Right forelimb (tissue), 1 donor: Measurements from ENCODE around the gene LINGO1.

Experiments
- DNase-seq: peaks from one replicate; pipeline ENCODE4 v3.0.0-alpha.2; 2018

Gene LINGO1, protein sequence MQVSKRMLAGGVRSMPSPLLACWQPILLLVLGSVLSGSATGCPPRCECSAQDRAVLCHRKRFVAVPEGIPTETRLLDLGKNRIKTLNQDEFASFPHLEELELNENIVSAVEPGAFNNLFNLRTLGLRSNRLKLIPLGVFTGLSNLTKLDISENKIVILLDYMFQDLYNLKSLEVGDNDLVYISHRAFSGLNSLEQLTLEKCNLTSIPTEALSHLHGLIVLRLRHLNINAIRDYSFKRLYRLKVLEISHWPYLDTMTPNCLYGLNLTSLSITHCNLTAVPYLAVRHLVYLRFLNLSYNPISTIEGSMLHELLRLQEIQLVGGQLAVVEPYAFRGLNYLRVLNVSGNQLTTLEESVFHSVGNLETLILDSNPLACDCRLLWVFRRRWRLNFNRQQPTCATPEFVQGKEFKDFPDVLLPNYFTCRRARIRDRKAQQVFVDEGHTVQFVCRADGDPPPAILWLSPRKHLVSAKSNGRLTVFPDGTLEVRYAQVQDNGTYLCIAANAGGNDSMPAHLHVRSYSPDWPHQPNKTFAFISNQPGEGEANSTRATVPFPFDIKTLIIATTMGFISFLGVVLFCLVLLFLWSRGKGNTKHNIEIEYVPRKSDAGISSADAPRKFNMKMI

DNA sequence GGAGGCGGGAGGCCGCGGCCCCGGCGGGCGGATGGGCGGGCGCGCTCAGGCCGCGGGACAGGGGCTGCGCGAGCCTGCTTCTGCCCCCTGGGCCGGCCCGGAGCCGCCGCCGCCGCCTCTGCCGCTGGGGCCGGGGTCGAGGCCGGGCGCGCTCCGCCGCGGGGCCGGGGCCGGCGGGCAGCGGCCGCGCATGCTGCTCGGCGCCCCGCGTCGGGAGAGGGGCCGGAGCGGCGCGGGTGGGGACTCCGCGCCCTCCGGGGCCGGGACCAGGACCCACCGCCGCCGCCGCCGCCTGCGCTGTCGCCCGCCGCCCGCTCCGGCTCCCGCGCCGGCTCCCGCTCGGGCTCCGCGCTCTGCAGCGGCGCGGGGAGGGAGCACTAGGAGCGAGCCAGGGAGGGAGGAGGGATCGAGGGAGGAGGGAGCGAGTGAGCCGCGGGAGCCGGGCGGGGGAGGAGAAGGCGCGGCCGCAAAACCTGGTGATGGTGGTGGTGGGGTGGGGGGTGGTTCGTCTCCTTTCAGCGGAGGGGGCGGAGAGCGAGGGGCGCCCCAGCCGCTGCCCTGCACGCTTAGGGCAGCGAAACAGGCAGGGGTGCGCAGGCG is at the start of gene LINGO1:
Gene LINGO1, minus strand, starts transcription at position 379 of the 600 bp plus-strand sequence. CDS start 597 bp downstream, outside the sequence.
- peak; percentile 64 for DNase-seq

DNA sequence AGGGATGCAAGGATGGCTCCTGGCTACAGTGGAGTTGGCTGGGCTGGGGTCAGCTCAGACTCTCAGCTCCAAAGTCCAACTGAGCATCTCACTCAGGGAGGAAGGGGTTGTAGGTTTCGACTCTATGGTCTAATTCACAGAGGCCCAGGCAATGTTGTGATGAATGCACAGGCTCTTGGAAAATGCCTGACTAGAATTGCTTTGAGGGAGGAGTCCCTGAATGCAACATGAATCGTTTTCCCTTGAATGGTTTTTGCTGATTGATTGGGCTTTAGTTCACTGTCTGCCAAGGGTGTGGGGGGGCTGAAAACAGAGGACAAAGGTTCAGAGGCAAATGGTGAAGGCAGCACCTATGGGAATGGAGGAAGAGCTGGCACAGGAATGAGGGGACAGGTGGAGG is 48.6 kb upstream of the LINGO1 start:
- DNase-seq, result no peak

DNA sequence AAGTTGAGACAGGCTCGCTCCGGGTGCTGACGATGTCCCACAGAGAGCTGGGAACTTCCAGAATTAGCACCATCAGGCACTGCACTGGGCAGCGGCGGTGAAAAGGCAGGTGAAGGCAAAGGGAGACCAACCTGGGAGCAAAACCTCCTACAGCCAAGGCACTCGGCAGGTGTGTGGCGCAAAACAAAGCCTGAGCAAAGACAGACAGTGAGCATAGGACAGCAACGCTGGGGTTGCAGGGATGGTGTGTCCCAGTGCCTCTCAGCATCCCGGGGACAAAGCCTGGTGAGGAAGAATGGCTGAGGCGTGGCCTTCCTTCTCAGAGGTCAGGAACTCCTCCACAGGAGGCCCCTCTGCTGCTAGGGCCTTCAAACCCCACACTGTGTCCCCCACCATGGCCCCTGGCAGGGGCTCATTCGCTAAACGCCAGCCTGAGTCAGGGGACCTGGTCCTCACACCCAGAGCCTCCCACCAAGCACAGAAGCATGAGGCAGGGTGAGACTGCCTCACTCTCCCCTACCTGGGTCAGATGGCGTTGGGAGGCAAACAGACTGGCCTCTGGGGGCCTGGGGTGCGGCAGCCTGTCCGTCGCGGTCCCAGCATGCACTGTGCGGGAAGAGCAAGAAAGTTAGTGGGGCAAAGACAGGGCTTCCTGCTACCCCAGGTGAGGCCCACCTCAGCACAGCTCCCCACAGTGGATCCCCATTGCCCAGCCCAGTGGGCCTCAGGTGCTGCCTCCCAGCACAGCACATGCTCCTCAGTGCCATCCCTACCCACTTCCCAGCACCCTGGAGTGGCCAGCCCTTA is 44.1 kb upstream of the LINGO1 start:
- DNase-seq, result no peak

DNA sequence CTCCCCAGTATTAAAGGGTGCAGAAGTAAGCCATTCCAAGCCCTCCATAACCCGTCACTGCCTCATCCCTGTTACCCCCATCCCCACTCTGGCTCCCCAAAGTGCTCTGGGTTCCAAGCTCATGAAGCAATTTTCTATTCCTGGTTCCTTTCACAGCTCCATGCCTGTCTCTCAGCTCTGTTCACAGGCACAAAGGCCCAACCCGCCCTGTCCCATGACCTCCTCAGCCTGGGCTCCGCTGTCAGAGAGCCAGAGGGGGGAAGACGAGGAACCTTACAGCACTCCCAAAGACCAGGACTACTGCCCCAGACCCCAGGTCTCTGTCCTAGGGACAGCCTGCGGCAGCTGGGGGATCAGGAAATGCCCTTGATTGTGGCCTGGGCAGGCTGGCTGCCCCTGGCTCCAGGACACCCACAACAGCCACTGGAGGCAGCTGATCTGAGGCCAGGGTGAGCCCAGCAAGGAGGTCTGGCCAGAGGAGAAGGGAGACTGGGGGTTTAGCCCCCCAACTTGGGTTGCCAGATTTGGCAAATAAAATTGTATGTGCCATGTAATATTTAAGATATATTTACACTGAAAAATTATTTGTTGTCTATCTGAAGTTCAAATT is 43.2 kb upstream of the LINGO1 start:
- no peak for DNase-seq

DNA sequence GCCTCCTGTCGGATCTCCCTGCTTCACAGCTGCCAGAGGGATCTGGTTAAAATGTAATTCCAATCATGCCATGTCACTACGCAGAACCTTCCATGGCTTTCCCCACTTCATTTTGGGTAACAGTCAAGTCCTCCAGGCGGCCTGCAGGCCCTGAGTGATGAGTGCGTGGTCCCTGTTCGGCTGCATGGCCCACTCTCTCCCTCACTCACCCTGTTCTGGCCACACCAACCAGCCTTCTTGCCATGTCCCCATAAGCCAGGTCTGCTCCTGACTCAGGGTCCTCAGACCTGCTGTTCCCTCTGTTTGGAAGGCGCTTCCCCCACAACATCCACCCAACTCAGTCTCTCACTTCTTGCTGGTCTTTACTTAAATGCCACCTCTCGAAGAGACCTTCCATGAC is 41.6 kb upstream of the LINGO1 start:
- DNase-seq, result no peak

DNA sequence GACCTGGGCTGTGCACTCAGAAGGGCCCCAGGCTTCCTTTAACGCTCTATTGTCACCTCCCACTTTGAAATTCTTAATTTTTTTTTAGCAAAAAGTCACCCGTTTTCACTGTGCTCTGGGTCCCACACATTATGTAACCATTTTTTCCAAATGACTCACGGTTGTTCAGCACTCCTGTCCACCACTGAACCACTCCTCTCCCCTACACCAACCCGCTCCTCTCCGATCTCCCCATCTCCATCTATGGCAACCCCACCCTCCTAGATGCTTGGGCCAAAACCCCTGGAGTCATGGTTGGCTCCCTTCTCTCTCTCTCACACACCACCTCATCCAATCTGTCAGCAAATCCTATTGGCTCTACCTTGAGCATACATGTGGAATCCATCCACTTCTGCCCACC is 41.2 kb upstream of the LINGO1 start:
- no peak for DNase-seq

DNA sequence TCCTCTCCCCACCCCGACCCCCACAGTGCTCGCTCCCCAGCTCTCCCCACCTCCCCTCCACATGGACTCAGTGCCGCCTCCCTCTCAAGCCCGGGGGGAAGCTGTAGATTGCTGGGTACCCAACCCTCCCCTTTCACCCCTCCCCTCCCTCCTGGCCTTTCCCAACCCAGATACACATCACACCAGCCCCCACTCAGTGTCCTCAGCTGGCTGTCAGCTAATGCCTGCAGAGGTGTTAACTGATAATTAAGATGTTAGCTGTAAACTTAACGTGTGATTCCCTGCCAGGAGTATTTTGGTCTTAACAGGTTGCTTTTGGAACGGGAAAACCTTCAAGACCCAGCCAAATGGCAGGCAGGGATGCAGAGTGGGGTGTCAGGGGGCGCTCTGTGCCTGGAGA is 39.4 kb upstream of the LINGO1 start:
- no peak for DNase-seq

DNA sequence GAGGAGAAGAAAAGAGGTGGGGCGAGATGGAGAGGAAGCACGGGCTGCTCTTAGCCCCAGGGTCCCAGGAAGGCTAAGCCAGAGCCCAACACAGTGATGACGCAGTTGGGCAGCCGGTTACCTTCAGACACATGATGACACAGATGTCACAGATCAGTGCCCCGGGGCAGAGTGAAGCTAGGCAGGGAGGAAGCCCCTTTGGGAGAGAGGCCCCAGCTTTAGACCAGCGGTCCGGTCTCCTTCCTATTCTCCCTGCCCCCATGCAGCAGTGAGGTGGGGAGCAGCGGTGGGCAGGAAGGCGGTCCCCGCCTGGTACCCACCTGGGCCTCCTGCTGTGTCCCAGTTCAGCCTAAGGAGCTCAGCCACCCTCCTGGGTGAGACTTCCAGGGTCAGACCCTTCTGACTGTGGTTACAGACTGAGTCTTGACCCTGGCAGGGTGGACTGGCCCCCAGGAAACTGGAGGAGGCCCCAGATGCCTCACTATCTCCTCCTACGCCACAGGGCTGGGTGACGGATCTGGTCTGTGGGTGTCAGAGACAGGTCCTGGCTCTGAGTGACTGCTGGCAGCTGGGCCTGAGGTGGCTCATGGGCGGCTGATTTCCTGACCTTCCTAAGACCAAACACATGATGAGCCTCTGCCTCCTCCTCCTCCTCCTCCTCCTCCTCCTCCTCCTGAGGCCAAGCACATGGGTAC is 38.8 kb upstream of the LINGO1 start:
- no peak for DNase-seq

DNA sequence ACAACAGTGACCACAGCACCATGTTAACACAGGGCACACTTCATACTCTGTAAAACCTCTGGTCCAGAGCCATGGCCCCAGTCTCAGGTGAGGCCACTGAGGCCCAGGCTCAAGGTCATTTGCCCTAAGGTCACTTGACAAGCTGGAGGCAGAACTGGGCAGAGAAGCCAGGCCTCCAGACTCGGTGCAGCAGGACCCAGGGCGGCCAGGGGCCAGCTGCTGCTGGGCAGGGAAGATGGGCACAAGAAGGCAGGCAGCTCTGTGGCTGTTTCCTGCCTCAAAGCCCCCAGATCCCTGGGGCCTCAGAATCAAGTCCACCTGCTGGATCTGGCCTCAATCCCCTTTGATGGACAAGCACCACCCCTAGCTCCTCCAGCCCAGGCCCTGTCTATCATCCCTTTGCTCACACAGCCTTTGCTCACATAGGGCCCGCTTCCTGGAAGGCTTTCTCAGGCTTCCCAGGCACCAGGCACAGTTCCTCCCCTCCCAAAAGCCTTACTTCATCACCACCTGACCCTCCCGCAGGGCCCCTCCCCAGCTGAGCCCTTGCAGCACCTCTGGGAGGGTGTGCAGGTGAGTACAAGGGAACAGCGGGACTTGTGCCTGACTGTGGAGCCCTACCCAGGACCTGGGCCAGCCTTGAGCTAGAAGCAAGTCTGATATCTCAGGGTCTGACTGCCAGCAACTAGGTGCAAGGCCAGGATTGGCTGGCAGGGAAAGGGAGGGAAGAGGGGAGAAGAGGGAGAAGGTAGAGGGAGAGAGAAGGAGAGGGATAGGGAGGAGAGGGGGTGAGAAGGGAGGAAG is 38.0 kb upstream of the LINGO1 start:
- no peak for DNase-seq

DNA sequence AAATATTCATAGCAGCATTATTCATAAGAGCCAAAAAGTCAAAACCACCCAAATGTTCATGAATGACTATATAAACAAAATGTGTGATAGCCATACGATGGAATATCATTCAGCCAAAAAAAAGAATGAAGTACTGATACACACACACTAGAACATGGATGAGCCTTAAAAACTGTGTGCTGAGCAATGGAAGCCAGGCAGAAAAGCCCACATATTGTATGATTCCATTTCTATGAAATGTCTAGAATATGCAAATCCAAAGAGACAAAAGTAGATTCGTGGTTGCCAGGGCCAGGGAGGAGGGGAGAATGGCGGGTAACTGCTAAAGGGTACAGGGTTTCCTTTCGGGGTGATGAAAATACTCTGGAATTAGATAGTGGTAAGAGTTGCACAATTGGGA is 37.2 kb upstream of the LINGO1 start:
- DNase-seq, result no peak

DNA sequence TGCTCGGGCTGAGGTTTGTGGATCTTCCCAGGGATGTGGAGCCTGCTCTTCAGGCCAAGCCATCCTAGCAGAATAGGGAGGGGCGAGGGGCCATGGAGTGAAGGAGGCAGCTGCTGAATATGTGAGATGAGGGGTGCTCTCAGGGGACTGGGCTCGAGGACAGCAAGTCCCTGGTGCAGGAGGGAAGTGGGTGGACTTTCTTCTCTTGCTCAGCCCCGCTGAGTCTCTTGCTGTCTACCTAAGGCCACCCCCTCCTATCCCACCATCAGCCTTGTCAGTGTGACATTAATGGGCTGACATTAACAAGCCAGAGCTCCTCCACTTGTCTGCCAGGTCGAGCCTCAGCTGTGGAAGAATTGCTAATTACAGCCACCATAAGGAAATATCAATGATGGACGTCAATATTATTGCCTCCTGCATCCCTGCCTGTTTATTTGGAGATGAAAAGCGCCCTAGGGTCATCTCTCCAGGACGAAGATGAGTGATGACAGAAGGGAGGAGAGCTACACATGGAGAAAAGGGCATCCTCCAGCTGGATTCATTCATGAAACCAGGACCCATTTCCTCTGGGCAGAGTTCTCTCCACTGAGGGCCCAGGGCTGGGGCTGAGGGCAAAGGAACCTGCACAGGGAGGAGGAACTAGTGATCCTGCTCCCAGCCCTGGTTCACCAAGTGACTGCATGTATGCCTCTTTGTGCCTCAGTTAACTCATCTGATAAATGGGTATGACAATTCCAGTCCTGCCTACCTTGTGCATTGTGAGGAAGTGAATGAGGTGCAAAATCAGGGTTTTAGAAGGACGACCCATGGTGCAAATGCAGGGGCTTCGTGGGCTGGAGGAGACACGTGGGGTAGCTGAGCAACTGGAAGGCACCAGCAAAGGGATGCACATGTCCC is 34.9 kb upstream of the LINGO1 start:
- no peak for DNase-seq

DNA sequence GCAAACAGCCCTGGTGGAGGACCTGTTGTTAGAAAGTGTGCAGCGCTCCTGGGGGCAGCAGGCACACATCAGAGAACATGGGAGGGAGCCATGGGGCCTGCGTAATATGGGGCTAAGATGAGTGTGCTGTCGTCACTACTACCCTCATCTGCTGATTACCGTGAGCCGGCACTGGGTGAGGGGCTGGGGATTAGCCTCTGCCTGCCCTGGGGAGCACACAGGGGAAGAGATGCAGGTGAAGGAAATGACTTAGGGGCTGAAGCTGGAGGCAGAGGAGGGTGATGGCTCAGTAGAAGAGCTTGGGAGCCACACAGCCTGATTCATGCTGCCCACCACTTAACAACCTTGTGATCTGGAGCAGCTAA is 33.6 kb upstream of the LINGO1 start:
- DNase-seq, result no peak

DNA sequence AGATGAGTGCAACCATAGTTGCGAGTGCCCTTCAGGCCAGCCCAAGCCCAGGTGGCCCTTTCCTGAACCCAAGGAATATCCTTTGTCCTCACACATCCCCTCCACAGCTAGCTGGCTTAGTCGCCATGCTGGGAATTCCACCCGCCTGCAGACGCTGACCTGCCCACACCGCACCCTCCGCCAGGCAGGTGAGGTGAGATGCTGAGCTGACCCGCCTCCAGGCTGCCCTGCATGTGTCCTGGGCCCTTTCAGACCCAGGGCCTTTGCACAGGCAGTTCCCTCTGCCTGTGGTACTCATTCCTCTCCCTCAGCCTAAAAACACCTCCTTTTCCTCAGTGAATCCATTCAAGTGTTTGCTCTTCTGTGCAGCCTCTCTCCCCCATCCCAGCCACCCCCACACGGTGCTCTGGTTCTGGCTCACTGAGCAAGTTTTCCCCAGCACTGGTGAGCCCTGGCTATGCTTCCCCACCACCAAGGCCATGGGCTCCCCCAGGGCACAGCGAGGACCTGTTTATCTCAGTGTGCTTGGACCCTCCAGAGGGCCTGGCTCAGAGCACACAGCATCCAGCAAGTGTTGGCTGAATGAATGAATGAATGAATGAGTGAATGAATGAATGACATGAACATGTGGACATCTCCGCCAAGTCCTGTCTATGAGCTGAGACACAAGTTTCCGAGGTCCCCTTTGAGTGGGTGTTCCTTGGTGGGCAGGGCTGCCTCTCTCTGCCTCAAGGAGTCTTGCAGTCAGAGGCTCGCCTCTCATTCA is 33.0 kb upstream of the LINGO1 start:
- no peak for DNase-seq

DNA sequence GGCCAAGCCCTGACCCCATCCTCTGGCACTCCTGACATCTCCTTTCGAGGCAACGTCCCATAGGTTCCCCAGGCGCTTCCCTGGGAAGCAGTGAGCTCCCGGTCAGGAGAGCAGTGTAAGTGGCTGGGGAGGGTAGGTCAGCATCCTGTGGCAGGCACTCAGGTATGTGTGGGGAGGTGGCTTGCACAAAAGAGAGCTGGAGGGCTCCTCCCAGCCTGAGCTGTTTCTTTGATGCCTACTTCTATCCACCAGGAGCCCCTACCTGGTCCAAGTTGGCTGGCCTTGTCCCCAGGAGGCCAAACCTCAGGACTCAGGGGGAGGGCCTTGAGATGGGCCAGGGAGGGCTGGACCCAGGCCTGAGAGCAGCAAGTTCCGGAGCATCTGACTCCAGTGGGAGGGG is 31.7 kb upstream of the LINGO1 start:
- no peak for DNase-seq

DNA sequence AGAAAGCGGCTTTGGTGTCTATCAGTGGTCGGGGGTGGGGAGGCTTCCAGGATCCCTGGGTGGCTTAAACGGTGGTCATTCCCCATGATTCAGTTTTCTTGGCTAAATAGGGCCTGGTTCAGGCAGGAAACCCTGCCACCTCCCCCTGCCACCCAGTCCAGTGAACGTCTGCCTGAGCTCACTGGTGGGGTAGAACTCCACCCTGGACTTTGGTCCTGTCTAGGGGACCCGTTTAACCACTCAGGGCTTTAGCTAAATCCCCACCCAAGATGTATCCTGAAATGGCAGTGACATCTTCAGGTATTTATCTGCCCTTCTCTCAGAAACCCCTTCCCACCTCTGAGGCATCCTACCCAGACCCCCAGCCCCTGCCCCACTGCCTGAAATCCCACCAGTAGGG is 30.5 kb upstream of the LINGO1 start:
- DNase-seq, result no peak

DNA sequence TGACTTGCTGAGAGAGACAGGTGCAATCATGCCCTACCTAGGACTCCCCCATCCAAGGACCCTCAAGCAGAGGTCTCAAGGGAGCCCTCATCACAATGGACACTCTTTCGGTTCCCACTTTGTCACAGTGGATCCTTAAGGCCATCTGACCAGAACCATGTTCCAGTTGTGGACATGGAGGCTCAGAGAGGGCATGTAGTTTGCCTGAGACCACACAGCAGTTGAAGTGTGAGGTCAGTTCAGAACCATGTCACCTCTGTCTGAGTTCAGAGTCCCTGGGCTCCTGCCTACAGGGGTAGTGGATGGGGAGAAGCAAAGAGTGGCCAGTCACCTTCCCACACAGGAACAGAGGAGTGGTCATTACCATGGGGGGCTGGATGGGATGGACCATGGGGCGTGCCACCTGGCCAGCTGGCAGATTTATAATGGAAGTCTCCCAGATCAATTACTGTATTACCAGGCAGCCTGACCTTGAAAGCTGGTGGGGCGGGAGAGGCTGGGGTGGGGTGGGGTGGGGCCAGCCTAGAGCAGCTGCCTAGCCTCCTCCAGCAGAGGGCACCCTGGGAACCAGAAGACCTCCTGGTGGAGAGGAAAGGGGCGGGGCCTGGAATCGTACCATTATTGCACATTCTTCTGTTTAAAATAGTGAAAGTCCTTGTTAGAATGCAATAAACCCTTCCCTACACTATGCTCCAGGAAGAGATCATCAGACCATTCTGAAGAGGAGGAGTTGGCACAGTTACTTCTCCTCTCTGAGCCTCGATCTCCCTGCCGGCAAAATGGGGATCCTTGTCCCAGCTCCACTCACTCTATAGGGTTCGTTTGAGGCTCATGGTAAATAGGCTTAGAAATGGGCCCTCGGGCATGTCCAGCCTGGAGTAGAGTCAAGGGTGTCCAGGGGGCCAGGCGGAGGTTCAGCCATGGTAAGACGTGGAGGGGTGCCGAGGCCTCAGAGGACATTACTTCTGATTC is 26.9 kb upstream of the LINGO1 start:
- DNase-seq, result no peak

DNA sequence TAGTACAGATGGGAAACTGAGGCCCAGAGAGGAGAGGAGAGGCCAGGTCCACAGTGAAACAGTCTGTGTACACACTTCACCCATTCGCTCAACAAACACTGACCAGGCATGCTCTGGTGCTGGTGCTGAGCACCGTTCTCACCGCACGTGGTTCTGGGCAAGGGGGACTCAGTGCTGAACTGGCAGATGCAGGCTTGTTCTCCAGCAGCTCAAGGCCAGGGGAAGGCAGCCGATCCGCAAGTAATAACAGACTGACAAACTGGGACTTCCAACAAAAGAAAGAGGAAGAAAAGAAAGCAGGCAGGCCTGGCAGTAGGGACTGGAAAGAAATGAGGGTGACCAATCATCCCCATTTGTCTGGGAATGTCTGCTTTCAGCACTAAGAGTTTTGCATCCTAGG is 25.6 kb upstream of the LINGO1 start:
- no peak for DNase-seq

DNA sequence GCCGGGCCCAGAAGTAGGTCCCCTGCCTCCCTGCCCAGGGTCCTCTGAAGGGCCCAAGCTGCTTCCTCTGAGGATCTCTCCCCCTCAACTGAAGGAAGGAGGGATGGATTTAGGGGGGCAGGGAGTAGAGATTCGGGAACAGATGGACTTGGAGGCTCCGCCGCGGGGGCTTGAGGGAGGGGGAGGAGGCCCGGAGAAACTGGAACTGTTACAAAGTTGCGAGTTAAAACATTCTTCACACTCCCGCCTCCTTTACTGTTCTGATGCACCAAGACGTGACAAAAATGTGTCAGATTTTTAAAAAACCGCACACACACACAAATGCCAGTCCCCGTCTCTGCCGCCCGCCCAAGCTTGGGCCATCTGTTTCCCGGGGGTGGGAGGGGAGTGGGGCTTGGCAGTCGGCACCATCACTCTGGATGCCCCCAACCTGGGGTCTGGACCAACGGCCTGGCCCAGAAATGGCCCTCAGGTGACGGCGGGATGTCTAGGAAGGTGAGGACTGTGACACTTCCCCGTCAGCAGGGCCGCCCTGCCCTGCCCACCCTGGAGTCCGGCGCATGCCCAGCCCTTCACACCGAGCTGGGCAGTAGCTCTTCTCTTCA is 25.0 kb upstream of the LINGO1 start:
- DNase-seq, result no peak
